ENCODE data around the gene MAST3.
A peak's percentile ranks its signal among the peaks of the same experiment; 100 is the strongest.

The MAST3 gene

DNA sequence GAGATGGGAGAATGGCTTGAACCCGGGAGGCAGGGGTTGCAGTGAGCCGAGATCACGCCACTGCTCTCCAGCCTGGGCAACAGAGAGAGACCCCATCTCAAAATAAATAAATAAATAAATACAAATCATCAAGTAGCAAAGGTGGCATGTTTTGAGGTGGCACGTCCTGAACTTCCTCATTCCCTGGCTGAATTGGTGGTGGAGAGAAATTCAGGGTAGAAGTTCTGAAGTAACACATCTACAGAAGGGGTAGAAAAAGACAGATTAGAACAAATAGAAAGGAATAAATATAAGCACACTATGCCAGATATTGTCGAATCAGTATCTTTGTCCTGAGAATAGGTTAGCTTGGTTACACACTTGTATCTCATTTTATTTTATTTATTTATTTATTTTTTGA is 82.4 kb downstream of the MAST3 start:
- no peak for DNase-seq (ENCODE audit: low read depth, low spot score)

DNA sequence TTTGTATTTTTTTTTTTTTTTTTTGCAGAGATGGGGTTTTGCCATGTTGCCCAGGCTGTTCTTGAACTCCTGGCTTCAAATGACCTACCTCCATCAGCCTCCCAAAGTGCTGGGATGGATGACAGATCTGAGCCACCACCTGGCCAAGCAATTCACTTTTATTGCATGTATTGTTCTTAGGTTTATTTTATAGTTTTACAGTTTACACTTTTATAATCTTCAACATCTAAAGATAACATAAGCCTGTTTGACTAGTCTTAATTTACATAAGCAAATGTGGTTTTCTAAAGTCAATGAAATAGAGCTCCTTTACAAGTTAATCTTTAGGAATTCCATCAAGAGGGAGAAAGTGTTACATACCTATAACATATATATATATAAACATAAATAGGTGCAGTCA is 86.0 kb downstream of the MAST3 start:
- no peak for DNase-seq (ENCODE audit: low read depth, low spot score)

DNA sequence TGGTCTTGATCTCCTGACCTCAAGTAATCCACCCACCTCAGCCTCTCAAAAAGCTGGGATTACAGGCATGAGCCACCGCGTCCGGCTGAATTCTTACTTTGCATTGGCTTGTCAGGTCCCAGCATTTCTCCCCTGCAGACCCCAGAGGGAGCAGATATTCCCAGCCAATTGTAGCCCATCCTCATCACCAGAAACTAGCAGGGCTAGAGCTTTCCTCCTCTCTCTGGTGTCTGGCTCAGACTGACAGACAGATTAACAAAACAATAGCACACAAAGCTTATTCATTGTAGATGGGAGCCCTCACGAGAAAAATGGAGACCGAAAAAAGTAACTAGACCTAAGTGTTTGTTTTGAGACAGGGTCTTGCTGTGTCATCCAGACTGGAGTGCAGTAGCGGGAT is 88.0 kb downstream of the MAST3 start:
- DNase-seq (ENCODE audit: low read depth, low spot score) = peak; percentile 67

DNA sequence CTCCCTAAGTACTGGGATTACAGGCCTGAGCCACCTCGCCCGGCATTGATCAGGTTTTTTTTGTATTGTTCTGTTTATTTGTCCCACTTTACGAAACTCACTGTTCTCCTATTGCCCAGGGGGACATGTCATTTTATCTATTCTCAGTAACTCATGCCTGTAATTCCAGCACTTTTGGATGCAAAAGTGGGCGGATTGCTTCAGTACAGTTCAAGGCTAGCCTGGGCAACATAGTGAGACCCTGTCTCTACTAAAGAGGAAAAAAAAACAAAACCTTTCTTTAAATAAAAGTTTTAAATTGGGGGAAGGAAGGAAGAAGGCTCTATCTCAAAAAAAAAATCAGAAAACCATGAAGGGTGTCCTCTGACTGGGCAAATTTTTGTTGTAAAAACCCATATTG is 92.7 kb downstream of the MAST3 start:
- no peak for DNase-seq (ENCODE audit: low read depth, low spot score)

GRCh38 chr19:18191640-18192062 is 94.1 kb downstream of the MAST3 start:
- peak; percentile 69 for DNase-seq (ENCODE audit: low read depth, low spot score)

DNA sequence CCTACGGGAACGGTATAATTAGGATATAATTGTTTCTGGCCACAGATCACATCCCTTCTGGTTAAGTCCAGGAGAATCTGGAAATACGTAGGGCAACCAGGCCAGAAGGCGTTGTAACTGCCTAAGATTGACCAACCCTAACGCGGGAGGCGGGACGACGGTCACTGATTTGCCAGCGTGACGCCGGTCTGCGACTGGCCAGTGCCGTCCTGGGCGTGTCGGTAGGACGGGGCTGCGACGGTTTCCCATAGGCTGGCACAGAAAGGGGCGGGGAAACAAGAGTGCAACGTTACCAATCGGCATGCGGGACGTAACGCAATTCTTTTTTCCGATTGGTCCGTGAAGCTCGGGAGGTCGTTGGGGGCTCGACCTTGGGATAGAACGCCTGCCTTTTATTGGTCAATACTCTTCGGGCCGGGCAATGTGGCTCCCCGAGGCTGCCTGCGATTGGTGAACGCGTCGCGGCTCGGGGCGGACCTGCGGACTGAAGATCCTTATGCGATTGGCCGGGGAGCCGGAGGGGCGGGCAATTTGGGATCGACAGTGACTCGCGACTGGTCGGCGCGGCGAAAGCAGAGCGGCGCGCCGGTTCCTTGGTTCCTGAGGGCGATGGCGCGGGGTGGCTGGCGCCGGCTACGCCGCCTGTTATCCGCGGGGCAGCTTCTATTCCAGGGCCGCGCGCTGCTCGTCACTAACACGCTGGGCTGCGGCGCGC is 95.3 kb downstream of the MAST3 start, which contains the start of gene MPV17L2:
Gene MPV17L2, plus strand, starts transcription at position 546 of the 715 bp plus-strand sequence. Its CDS starts 64 bp downstream, at position 610.
- peak; percentile 100 for DNase-seq (ENCODE audit: low read depth, low spot score)

- peak; percentile 30 for DNase-seq (ENCODE audit: low read depth, low spot score)
Measured at GRCh38 chr19:18193388-18194180, 96.0 kb downstream of the MAST3 start.

DNA sequence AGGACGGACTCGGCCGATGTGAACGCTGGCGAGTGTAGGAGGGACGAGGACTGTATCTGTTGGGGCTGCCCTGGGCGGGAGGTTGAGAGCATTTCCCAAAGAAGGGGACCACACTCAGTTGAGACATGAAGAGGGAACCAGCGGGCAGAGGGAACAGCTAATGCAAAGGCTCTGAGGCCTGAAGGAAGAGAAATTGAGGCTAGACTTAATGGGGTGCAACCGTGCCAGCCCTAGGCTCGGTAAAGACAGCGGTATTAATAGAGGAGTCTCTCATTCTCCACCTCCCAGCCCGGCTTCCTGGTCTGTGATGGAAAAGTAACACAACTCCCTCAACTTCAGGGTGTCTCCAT is 96.6 kb downstream of the MAST3 start:
- DNase-seq (ENCODE audit: low read depth, low spot score) = no peak

DNA sequence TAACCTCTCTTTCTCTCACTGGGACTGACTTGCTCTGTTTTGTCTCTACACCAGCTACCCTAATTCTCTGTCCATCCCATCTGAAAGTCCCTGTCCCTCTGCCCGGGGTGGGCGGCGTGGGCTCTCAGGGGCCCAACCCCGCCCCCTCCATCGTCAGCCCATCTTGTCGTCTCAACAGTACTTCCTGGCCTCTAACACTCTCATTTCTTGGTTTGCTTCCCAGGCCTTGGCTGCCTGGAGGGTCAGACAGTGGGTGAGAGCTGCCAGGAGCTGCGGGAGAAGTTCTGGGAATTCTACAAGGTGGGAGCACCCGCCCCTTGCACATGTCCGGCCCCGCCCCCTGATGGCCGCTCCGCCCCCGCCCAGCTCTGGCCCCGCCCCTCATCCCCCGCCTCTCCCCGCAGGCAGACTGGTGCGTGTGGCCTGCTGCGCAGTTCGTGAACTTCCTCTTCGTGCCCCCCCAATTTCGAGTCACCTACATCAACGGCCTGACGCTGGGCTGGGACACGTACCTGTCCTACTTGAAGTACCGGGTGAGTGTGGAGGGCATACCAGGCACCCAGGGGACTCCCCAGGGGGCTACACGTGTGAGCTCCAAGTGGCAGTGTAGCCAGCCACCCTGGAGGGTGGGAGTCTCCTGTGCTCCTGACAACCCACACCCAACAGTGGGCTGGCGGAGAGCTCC is 97.1 kb downstream of the MAST3 start:
- peak; percentile 60 for DNase-seq (ENCODE audit: low read depth, low spot score)

DNA sequence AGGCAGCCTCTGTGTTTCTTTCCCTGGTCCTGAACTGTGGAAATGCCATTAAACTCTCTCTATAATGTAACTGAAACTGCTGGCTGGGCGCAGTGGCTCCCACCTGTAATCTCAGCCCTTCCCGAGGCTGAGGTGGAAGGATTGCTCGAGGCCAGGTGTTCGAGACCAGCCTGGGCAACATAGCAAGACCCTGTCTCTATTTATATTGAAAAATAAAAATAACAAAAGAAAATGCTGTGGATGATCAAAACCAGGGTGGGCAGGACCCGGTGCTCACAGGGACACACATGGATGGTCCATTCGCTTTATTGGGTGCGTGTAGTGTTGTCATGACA is 98.9 kb downstream of the MAST3 start:
- no peak for DNase-seq (ENCODE audit: low read depth, low spot score)

DNA sequence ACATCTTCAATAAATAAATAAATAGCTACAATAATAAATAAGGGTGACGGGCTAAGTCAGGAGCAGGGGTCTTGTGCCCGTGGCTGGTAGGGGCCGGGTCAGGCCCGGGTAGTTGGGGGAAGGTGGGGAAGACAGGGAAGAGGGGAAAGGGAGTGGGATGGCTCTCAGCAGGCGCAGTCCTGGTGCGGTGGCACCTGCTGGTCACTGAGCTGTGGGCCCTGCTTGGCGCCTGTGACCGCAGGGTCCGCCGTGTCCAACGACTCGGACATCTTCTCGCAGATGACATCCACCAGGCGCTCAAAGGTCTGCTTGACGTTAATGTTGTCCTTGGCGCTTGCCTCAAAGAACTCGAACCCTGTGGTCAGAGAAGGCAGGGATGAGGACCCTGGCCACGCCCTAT is 99.7 kb downstream of the MAST3 start:
- DNase-seq (ENCODE audit: low read depth, low spot score) = no peak

- DNase-seq (ENCODE audit: low read depth, low spot score) = no peak
Measured at GRCh38 chr19:18197941-18198340, 100.4 kb downstream of the MAST3 start.

DNA sequence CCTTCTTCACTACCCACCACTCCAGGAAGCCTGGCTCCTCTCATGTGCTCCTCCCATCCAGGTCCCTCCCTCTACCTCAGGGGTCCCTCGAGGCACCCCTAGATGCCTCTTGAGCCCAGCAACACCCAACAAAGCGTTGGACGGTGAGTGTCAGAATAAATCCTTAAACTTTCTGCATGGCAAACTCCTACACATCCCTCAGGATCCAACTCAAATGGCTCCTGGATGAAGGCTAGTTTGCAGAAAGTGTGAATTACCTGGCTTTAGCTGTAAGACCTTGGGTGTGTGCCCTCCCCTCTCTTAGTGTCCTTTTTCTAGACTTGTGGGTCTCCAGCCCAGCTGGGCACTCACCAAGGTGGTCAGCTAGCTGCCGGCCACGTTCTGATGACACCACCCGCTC is 100.8 kb downstream of the MAST3 start:
- no peak for DNase-seq (ENCODE audit: low read depth, low spot score)
